Prostate gland (tissue), 2 donors: ENCODE results near the gene SUMF2.

Experiments used
- CTCF ChIP-seq, 4 experiments: fragments of 200-600 bp in 2 of 4; fragments of 450-650 bp in 2 of 4; sonication (generic) in 2 of 4; IDR thresholded peaks; 1 replicate in 3 of 4; 2 replicates in 1 of 4; pipeline ENCODE4 v1.5.1; 2016 to 2019; ENCODE audit warnings: antibody characterized with exemption in 4 of 4, mild to moderate bottlenecking in 2 of 4, moderate library complexity in 2 of 4
- POLR2A ChIP-seq: fragments of 450-650 bp; IDR thresholded peaks from one replicate; pipeline ENCODE4 v1.6.1; 2016; ENCODE audit warnings: antibody characterized with exemption, mild to moderate bottlenecking

GRCh38 chr7:56106108-56107073, 42.3 kb downstream of the SUMF2 start, which contains the start of gene CHCHD2:
- TF ChIP-seq CTCF (IDR thresholded peaks at IDR 0.05) (peak in 1 of 4 experiments; percentile 6), POLR2A (peak; percentile 92)
